Epithelial cell of prostate (primary cell): Measurements from ENCODE around the gene HDGFL2.

Experiments
- DNase-seq: peaks from one replicate; pipeline ENCODE4 v3.0.0-alpha.2; 2011; ENCODE audit warnings: low read depth, low spot score
- H3K27ac ChIP-seq: fragments of 450-650 bp; 2 replicates; pipeline ENCODE4 v1.5.1; 2017; ENCODE audit warnings: mild to moderate bottlenecking

The HDGFL2 gene

GRCh38 chr19:4464815-4465581 lies 7.1 kb upstream of the HDGFL2 start:
- DNase-seq, result no peak

GRCh38 chr19:4467835-4468234 lies 4.3 kb upstream of the HDGFL2 start:
- DNase-seq, result no peak
- H3K27ac ChIP-seq, result no peak overlapping the region

More at GRCh38 chr19:4464815-4465581, 7.1 kb upstream of the HDGFL2 start:
- no peak overlapping the region for H3K27ac ChIP-seq

GRCh38 chr19:4471403-4472173 lies 509 bp upstream of the HDGFL2 start:
- H3K27ac ChIP-seq, result peak overlapping the region; percentile 89
- peak; percentile 100 for DNase-seq

DNA sequence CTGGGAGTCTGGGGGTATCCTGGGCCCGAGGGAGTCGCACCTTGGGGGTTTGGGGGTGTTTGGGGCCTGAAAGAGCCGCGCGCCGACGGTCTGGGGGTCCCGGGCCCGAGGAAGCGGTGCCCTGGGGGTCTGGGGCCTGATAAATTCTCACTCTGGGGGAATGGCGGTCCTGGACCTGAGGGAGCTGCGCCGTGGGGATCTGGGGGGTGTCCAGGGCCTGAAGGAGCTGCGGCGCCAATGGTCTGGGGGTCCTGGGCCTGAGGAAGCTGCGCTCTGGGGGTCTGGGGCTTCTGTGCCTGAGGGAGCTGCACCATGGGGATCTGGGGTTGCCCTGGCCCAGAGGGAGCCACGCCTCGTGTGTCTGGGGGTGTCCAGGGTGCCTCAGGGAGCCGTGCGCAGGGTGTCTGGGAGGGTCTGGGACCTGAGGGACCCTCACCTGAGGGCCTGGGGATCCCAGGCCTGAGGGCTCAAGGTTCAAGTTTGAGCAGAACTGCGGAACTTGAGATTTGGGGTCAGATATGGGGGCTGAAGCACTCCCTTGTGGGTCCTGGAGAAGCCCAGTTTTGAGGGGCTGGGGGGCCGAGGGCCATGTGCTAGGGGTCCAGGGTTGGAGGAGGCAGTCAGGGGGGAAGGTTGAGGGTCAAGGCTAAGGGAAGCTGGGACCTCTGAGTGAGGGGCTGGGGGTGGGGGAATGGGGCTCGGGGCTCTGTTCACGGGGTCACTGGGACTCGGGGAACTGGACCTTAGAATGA lies 1.1 kb downstream of the HDGFL2 start:
- H3K27ac ChIP-seq, result no peak overlapping the region
- no peak for DNase-seq

- DNase-seq, result no peak
- no peak overlapping the region for H3K27ac ChIP-seq
These were observed 1.8 kb downstream of the HDGFL2 start for GRCh38 chr19:4473763-4474513.

DNA sequence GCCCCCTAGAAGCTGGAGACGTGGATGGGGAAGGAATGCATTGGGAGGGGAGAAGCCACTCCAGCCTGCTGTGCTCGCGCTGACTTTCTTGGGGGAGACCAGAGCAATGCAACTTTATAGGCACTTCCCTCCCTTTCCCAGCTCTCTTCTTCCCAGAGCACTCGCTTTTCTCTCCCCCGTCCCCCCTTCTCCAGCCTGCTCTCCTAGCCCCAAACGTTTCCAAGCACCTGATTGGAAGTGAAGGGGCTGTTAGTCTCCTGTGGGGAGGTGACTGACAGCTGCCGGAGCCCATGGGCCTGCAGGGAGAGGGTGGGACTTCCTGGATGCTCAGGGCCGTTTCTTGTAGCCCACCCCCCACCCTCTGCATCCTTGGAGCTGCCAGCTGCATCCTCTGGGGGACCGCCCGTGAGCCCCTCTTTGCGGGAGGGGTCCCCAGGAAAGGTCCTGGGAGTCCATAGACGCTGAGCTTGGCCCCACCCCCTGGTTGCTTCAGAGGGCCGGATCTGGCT lies 2.5 kb downstream of the HDGFL2 start:
- no peak for DNase-seq
- no peak overlapping the region for H3K27ac ChIP-seq

DNA sequence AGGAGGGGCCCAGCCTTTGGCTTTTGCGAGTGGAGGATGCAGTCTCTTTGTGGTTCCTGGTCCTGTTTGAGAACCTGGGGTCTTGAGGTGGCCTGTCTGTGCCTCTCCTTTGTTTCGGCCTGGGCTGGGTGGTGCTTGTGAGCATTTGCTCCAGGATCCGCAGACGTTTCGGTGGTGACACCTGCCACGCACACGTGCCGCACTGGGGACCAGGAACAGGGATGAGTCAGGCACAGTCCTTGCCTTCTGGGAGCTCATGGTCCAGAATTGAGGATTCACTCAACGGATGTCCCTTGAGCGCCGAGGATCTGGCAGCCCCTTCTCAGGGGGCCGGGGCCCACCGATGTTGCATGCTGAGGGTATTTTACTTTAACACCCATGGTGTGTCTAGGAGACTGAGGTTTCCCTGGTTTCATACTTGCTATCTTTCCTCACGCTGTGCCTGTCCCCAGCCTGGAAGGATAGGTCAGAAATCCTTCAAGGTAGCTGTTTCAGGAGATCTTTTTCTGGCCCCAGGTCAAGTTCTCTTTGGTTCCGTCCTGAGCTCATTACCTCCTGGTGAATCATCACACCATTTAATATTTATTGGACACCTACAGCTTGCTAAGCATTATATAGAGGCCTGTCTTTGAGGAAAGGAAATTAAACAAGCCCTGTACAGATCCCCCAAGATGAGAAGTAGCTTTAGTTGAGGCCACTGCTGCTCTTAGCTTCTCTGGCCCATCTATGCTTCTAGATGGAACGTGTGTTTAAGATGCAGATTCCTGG lies 5.1 kb downstream of the HDGFL2 start:
- DNase-seq, result no peak
- H3K27ac ChIP-seq, result no peak overlapping the region

DNA sequence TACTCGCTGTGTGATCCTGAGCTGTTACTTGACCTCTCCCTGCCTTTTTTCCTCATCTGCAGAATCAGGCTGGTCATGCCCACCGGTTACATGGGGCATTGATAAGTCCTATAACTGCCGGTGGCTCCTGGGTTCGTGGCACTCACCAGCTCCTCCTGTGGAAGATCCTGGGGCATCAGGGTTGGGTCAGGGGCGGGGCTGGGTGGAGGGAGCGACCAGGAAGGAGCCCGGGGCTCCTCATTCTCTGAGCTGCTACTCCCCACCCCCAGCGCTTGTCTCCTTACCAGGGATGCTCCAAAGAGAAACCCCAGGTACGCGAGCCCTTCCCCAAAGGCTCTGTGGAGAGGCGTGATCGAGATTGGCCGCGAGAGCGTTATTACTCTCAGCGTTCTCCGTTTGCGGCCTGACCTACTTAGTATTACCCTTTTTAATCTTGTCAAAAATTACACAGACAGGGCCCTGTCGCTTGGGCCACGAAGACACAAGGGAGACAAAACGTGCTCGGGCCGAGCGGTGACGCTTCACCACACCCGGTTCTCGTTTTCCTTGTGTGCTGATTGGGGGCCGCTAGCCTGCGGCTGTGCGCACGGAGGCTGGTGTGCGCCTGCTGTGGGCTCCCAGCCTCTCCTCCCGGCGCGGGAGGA lies 10.7 kb downstream of the HDGFL2 start:
- DNase-seq, result no peak
- H3K27ac ChIP-seq, result no peak overlapping the region

GRCh38 chr19:4483385-4483784 lies 11.3 kb downstream of the HDGFL2 start:
- H3K27ac ChIP-seq, result no peak overlapping the region
- no peak for DNase-seq

DNA sequence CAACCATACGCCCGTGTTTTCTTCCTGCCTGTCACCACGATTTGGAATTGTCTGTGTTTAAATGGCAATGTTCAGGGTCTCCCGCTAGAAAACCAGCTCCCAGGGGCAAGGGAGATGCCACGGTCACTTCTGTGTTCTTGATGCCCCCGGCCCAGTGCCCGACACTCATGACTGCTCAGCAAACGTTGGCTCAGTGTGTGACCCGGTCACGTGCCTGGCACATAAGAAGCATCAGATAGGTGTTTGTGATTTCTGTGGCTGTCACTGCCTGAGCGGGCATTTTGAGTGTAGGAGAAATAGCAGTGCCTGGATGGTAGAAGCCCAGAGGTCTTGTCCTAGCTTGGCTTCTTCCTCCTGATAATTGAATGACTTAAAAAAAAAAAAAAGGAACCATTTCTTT lies 15.5 kb downstream of the HDGFL2 start:
- H3K27ac ChIP-seq, result no peak overlapping the region
- no peak for DNase-seq

DNA sequence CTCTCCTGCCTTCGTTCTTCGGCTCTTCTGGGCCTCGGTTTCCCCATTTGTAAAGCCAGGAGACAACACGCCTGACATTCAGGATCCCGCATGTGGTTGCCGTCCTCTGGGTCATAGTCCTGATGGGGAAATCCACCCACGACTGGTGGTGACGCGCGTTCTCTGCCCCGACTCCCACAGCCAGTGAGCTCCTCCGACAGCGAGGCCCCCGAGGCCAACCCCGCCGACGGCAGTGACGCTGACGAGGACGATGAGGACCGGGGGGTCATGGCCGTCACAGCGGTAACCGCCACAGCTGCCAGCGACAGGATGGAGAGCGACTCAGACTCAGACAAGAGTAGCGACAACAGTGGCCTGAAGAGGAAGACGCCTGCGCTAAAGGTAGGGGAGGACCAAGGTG lies 16.4 kb downstream of the HDGFL2 start:
- DNase-seq, result no peak

GRCh38 chr19:4491446-4491845 lies 19.3 kb downstream of the HDGFL2 start:
- no peak overlapping the region for H3K27ac ChIP-seq
- DNase-seq, result no peak

More for the DNA sequence above, 16.4 kb downstream of the HDGFL2 start:
- H3K27ac ChIP-seq, result no peak overlapping the region

DNA sequence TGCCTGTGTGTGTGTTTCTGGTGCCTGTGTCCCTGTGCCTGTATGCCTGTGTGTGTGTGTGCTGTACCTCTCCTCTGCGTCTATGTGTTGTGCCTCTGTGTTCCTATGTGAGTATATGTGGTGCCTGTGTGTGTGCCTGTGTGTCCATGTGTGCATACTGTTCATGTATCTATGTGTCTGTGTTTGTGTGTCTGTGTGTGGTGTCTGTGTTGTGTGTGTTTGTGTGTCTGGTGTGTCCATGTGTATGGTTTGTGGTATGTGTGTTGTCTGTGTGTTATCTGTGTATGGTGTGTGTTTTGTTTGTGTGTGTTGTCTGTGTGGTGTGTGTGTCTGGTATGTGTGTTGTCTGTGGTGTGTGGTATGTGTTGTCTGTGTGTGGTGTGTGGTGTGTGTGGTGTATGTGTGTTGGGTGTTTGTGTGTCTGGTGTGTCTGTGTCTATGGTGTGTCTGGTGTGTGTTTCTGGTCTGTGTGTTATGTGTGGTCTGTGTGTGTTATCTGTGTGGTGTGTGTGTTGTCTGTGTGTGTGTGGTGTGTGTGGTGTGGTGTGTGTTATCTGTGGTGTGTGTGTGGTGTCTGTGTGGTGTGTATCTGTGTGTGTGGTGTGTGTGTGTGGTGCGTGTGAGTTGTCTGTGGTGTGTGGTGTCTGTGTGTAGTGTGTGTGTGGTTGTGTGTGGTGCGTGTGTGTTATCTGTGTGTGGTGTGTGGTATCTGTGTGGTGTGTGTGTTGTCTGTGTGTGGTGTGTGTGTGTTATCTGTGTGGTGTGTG lies 20.4 kb downstream of the HDGFL2 start:
- DNase-seq, result no peak

DNA sequence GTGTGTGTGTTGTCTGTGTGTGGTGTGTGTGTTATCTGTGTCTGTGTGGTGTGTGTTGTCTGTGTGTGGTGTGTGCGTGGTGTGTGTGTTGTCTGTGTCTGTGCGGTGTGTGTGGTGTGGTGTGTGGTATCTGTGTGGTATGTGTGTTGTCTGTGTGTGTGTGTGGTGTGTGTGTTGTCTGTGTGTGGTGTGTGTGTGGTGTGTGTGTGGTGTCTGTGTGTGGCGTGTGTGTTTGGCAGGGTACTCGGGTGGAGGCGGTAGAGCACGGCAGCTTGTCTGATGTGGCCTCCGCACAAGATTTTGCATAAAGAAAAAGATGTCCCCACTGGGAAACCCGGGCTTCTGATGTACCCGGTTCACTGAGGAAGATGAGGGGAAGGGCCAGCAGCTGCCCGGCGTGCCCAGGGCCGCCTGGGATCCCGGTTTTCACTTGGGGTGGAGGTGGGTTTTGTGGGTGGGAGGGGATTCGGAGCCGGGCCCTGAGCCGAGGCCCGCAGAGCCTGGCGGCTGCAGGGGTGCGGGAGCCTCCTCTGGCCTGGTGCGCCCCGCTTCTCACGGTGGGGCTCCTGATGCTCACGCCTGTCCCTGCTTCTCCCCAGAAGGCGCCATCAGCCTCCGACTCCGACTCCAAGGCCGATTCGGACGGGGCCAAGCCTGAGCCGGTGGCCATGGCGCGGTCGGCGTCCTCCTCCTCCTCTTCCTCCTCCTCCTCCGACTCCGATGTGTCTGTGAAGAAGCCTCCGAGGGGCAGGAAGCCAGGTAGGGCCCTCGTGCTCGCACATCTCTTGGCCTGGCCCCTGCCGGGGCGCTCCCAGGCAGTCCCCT lies 21.2 kb downstream of the HDGFL2 start:
- DNase-seq, result no peak

More for the DNA sequence above, 20.4 kb downstream of the HDGFL2 start:
- H3K27ac ChIP-seq, result no peak overlapping the region

GRCh38 chr19:4493929-4494690 lies 22.0 kb downstream of the HDGFL2 start:
- DNase-seq, result no peak
- no peak overlapping the region for H3K27ac ChIP-seq

More for the DNA sequence above, 21.2 kb downstream of the HDGFL2 start:
- H3K27ac ChIP-seq, result no peak overlapping the region

DNA sequence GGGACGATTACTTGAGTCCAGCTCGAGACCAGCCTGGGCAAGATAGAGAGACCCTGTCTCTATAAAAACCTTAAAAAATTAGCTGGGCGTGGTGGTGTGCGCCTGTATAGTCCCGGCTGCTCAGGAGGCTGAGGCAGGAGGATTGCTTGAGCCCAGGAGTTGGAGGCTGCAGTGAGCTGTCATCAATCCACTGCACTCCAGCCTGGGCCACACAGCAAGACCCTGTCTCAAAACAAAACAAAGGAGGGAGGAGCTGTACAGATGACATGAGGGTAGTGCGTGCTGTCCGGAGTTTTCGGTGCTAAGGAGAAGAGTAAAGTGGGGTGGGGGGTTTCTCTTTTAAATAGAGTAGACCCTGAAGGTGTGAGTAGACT lies 22.6 kb downstream of the HDGFL2 start:
- H3K27ac ChIP-seq, result no peak overlapping the region
- no peak for DNase-seq
